Upper lobe of left lung (tissue), 6 donors: Measurements from ENCODE around the gene FAM3C. TPM values are rescaled to one million over a fixed set of nuclear protein-coding genes. Genes with fewer than 3 reads are reported as not detected.
"Not testable (repeated sequence)": the region's sequence is repeated elsewhere in the genome, so short reads cannot be mapped to it uniquely, and the experiment has no call there.

Source experiments
- ATAC-seq, 2 donors: fragments of 200-7000 bp; cut with Tn5 transposase; one replicate each; pipeline ENCODE4 v1.9.1; 2022; ENCODE audit warnings: mild to moderate bottlenecking in 2 of 2, moderate library complexity in 2 of 2; ENCODE audit not compliant: low FRiP score in 2 of 2
- DNase-seq, 2 donors: peaks; one replicate each; pipeline ENCODE4 v3.0.0-alpha.2; 2019 to 2020
- H3K27ac ChIP-seq, 4 donors: fragments of 200-600 bp; sonication (generic); one replicate each; pipeline ENCODE4 v1.5.1; 2016 to 2019
- H3K27me3 ChIP-seq, 4 donors: fragments of 200-600 bp; sonication (generic); one replicate each; pipeline ENCODE4 v1.5.1; 2017 to 2019
- H3K36me3 ChIP-seq, 4 donors: fragments of 200-600 bp; sonication (generic); one replicate each; pipeline ENCODE4 v1.5.1; 2016 to 2019
- H3K4me1 ChIP-seq, 4 donors: fragments of 200-600 bp; sonication (generic); one replicate each; pipeline ENCODE4 v1.5.1; 2018 to 2019
- H3K4me3 ChIP-seq, 4 donors: fragments of 200-600 bp; sonication (generic); one replicate each; pipeline ENCODE4 v1.5.1; 2017 to 2019; ENCODE audit warnings: mild to moderate bottlenecking in 2 of 4, moderate library complexity in 1 of 4
- H3K9me3 ChIP-seq, 4 donors: fragments of 200-600 bp; sonication (generic); one replicate each; pipeline ENCODE4 v1.5.1; 2018 to 2019
- CTCF ChIP-seq, 6 experiments: fragments of 450-650 bp in 4 of 6; fragments of 200-600 bp in 2 of 6; sonication (generic) in 2 of 6; IDR thresholded peaks; one replicate each; pipeline ENCODE4 v1.5.1; 2016 to 2019; ENCODE audit warnings: antibody characterized with exemption in 6 of 6
- EP300 ChIP-seq, 4 donors: sonication (generic); formaldehyde crosslinking; IDR thresholded peaks; one replicate each; pipeline ENCODE4 v1.5.1; 2017; ENCODE audit warnings: antibody characterized with exemption in 4 of 4, control low read depth in 2 of 4
- POLR2A ChIP-seq, 4 donors: fragments of 450-650 bp; IDR thresholded peaks; one replicate each; pipeline ENCODE4 v1.5.1; 2016 to 2017; ENCODE audit warnings: antibody characterized with exemption in 4 of 4, mild to moderate bottlenecking in 2 of 4
- POLR2AphosphoS5 ChIP-seq, 2 donors: sonication (generic); formaldehyde crosslinking; IDR thresholded peaks; one replicate each; pipeline ENCODE4 v1.5.1; 2017; ENCODE audit warnings: antibody characterized with exemption in 2 of 2
- WGBS, 2 donors: methylation state at CpG; one replicate each; pipeline ENCODE4 v1.1.5; 2017 to 2018; 5-methylcytosine and 5-hydroxymethylcytosine counted together
- total RNA-seq, 6 donors: library from RNA; depleted of rRNA in 4 of 6; stranded (reverse); fragments of >200 nt in 4 of 6; gene quantifications; one replicate each; pipeline versions ENCODE4 v1.1.0 to v1.2.1, GENCODE V29; 2016 to 2021
- donor health status: DM: no; HTN: no; CAD: no; lungs with moderate emphysema.
- donor health status: DM: no; HTN: yes; CAD: no; lungs with severe emphysema.

FAM3C gene
- total RNA-seq, 6 donors from 2014 or later = 10.5 to 65.7 (median 34.9) TPM

DNA sequence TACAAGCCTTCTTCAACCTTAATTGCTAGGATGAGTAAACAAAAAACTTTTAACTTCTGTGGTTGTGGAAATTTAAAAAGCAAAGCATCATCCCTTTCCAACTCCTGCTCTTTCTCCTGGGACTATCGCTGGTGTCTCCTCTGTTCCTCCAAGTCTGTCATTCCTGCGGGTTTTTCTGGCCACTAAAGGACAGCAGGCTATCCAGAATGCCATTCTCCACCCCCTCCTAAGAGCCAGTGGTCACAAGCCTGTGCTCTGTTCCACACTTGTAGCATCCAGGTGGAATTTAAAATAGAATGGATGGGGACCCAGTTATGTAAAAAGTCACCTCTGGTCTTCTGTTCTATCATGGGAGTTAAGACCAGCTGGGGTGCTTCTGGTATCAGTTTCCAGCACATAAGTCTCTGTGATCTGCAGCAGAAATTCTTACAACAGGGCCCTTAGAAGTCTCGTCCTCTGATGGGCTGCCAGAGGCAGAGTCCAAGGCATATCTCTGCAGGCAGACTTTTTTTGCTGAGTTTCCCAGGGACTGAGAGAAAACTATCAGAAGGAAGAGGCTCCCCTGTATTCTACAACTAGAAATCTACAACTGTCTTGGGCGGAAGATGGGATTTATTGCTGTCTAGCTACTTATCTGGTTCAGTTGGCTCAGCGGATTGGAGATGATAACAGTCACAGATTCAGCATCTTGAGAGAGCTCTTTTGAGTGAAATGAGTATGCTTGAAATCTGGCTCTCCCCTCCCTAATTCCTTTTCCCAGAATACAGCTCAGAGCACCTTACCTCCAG, 72.4 kb downstream of the FAM3C start:
- Histone ChIP-seq H3K27me3 (peaks cover 0 to 4% (median 2%) of the 10 kb centered on the region in 4 donors), H3K27ac (no peak overlapping the region), H3K4me1 (peaks cover 0 to 2% (median 0%) of the 10 kb centered on the region in 4 donors), H3K4me3 (no peak overlapping the region), H3K36me3 (no peaks in the 10 kb centered on the region), H3K9me3 (no peaks in the 10 kb centered on the region)
- ATAC-seq (no peak), DNase-seq (no peak)
- WGBS, 2 donors = 62 to 66% methylated on average over 5 of the region's 5 CpGs
- TF ChIP-seq POLR2AphosphoS5 (IDR thresholded peaks at IDR 0.05) (no peak), POLR2A (IDR thresholded peaks at IDR 0.05) (no peak), CTCF (IDR thresholded peaks at IDR 0.05) (no peak), EP300 (IDR thresholded peaks at IDR 0.05) (no peak)

DNA sequence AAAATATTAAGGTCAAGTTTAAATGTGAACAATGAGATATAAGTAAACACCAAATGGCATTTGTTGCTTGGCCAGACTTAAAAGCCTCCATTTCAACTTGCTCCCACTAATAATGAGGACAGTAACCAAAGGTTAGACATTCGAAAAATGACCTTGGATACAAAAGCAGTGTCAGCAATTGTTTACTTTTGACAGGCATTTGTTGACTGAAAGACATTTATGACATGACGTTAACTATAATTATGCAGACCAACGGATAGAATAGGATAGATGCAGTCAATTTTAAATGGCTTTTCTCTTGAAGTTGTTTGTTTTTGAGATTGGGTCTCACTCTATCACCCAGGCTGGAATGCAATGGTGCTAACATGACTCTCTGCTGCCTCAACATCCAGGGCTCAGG, 73.6 kb downstream of the FAM3C start:
- H3K4me1 ChIP-seq = no peaks in the 10 kb centered on the region
- no peak for ATAC-seq
- no peak overlapping the region for H3K4me3 ChIP-seq
- peaks cover 0 to 2% (median 0%) of the 10 kb centered on the region in 4 donors for H3K27me3 ChIP-seq
- no peak overlapping the region for H3K27ac ChIP-seq
- DNase-seq = no peak
- H3K9me3 ChIP-seq = no peaks in the 10 kb centered on the region
- 43 to 56% methylated on average over 3 of the region's 3 CpGs for WGBS, 2 donors
- H3K36me3 ChIP-seq = no peaks in the 10 kb centered on the region
- TF ChIP-seq POLR2A (IDR thresholded peaks at IDR 0.05) (no peak), EP300 (IDR thresholded peaks at IDR 0.05) (no peak), POLR2AphosphoS5 (IDR thresholded peaks at IDR 0.05) (no peak), CTCF (IDR thresholded peaks at IDR 0.05) (no peak)

DNA sequence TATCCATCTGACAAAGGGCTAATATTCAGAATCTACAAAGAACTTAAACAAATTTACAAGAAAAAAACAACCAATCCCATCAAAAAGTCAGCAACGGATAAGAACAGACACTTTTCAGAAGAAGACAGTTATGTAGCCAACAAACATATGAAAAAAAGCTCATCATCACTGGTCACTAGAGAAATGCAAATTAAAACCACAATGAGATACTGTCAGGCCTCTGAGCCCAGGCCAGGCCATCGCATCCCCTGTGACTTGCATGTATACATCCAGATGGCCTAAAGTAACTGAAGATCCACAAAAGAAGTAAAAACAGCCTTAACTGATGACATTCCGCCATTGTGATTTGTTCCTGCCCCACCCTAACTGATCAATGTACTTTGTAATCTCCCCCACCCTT, 80.9 kb downstream of the FAM3C start:
- H3K9me3 ChIP-seq, DNase-seq, H3K27me3 ChIP-seq, ATAC-seq, H3K36me3 ChIP-seq, H3K4me3 ChIP-seq, H3K4me1 ChIP-seq, H3K27ac ChIP-seq: not testable (repeated sequence)
- WGBS, 2 donors = 96 to 98% methylated on average over 2 to 3 of the region's 3 CpGs

DNA sequence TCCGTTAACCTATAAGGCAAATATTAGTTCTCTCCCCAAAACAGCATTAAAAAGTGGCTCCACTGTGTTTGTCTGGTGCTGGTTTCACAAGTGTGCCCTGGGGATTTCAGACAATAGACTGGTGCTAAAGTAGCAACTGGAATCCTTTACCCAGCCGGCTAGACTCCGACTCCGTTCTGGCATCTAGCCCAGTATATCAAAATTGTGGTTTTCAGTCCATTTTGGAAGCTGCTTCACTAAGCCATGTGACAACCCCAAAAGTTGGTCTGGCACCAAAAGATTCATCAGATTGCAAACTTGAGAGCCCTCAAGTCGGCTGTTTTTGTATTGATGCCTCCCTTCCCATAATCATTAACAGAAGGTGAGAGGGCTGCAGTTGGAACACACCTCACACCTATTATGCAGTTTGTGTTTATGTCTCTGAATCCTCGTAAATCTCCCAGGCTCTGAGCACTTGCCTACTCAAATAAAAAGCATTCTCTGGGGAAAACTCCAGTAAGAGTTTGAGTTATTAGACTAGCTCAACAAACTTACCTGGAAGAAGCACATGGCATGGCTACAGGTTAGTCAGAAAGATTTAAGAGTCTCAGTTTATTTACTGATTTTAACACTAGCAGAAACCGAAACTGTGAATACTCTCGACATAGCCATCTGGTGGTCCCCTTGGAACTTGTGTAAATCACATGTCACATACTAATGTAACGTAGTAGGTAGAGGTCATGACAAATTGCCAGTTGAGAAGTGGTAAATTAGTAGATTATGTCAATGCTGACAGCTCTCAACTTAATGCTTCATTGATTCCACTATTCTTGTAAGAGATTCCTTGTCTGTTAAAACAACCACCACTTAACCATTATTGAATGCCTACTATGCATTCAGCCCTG, 82.1 kb downstream of the FAM3C start:
- no peak overlapping the region for H3K4me3 ChIP-seq
- peaks cover 0 to 5% (median 0%) of the 10 kb centered on the region in 4 donors for H3K4me1 ChIP-seq
- TF ChIP-seq CTCF (IDR thresholded peaks at IDR 0.05) (no peak), POLR2AphosphoS5 (IDR thresholded peaks at IDR 0.05) (no peak), EP300 (IDR thresholded peaks at IDR 0.05) (no peak), POLR2A (IDR thresholded peaks at IDR 0.05) (no peak)
- no peaks in the 10 kb centered on the region for H3K9me3 ChIP-seq
- no peaks in the 10 kb centered on the region for H3K36me3 ChIP-seq
- peak in 1 of 2 donors; percentile 35 for ATAC-seq
- H3K27ac ChIP-seq = no peak overlapping the region
- 50 to 64% methylated on average over 9 of the region's 9 CpGs for WGBS, 2 donors
- H3K27me3 ChIP-seq = no peaks in the 10 kb centered on the region
- no peak for DNase-seq

DNA sequence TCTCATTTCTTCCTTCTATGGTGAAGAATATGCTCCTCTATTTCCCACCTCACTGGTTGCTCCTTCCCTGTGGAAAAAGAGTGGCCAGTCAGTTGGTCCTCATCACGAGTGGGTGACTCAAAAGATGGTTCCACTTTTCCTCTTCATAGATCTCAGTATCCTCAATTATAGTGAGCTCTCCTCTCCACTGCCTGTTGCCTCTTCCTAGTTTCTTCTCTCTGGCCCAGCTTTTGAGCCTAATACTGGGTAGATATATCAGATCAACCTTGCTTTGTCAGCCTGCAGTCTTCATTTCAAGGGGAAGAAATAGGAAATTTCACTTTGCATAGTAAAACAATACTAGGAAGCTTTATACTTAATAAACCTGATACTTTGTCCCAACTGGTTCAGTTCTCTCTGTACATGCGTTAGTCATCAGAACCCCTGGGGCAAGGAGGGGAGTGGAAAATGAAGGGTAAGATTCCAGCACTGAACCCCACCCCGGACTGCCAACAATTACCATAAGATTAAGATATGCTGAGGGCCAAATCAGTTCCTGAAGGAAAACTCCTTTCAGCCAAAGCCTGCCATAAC, 82.8 kb downstream of the FAM3C start:
- Histone ChIP-seq H3K27ac (no peak overlapping the region), H3K36me3 (no peaks in the 10 kb centered on the region), H3K4me3 (no peak overlapping the region), H3K4me1 (peaks cover 0 to 5% (median 0%) of the 10 kb centered on the region in 4 donors), H3K9me3 (no peaks in the 10 kb centered on the region), H3K27me3 (no peaks in the 10 kb centered on the region)
- no peak for TF ChIP-seq POLR2AphosphoS5 (IDR thresholded peaks at IDR 0.05)
- TF ChIP-seq EP300 (IDR thresholded peaks at IDR 0.05) = no peak
- no peak for TF ChIP-seq CTCF (IDR thresholded peaks at IDR 0.05)
- TF ChIP-seq POLR2A (IDR thresholded peaks at IDR 0.05) = no peak
- ATAC-seq (peak in 1 of 2 donors; percentile 49), DNase-seq (no peak)
- 58% methylated on average over 3 of the region's 3 CpGs for WGBS, 2 donors
